ENCODE data around the gene CPEB1.

Gene CPEB1

DNA sequence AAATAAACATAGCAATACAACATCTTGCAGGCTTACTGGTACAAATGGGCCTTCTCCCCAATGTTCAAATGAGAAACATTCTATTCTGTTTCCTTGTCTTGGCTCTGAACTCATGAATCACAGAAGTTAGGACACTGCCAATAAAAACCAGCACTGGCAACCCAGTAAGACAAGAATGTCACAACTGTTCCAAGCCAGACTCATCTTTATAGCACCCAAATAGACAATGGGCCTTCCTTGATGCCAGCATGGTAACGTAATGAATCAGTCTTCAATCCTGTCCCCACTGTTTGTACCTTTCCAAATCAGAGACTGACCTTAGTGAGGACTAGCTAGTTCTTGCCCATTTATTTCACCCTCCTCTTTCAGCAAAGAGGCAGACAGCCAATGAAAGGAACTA lies 92.8 kb downstream of the CPEB1 start (continued):
- TF ChIP-seq ZBTB26 (tag by site-specific recombination; optimal IDR thresholded peaks at IDR 0.05), result no peak
- no peak for TF ChIP-seq ZNF677 (tag by site-specific recombination; IDR thresholded peaks at IDR 0.05)
- no peak for TF ChIP-seq ZNF501 (tag by site-specific recombination; IDR thresholded peaks at IDR 0.05)
- TF ChIP-seq, protein P1, sequence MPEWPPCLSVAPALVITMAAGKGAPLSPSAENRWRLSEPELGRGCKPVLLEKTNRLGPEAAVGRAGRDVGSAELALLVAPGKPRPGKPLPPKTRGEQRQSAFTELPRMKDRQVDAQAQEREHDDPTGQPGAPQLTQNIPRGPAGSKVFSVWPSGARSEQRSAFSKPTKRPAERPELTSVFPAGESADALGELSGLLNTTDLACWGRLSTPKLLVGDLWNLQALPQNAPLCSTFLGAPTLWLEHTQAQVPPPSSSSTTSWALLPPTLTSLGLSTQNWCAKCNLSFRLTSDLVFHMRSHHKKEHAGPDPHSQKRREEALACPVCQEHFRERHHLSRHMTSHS (tag by site-specific recombination; IDR thresholded peaks at IDR 0.05), result no peak
- no peak for TF ChIP-seq ZNF16 (tag by site-specific recombination; IDR thresholded peaks at IDR 0.05; ENCODE audit: low read depth)

- no peak overlapping the region for H3K4me3 ChIP-seq (ENCODE audit: low read depth, low read length)
- peaks cover 0 to 23% of the 10 kb centered on the region in 2 experiments; a peak in 1 of 3 replicates for H3K36me3 ChIP-seq (ENCODE audit: control insufficient read depth in 2 of 2, insufficient read depth in 1 of 2, low read length in 2 of 2)
- ChIA-PET POLR2A (interaction anchor here (0.9 to 1.8 kb wide), 2 partner anchors 14 to 86 kb away, joined by 4 to 6 read pairs; partner anchors contain the start of gene RPS17), CTCF (interaction anchor here (1.2 kb wide), 1 partner anchor 10 kb away, joined by 3 read pairs; no protein-coding TSS in a partner anchor)
- no peak overlapping the region for H3K27ac ChIP-seq (ENCODE audit: extremely low read depth, low read depth, low read length)
- no peaks in the 10 kb centered on the region for H3K9me3 ChIP-seq (ENCODE audit: control insufficient read depth, insufficient read depth, low read depth, low read length)
- TF ChIP-seq, protein P2, sequence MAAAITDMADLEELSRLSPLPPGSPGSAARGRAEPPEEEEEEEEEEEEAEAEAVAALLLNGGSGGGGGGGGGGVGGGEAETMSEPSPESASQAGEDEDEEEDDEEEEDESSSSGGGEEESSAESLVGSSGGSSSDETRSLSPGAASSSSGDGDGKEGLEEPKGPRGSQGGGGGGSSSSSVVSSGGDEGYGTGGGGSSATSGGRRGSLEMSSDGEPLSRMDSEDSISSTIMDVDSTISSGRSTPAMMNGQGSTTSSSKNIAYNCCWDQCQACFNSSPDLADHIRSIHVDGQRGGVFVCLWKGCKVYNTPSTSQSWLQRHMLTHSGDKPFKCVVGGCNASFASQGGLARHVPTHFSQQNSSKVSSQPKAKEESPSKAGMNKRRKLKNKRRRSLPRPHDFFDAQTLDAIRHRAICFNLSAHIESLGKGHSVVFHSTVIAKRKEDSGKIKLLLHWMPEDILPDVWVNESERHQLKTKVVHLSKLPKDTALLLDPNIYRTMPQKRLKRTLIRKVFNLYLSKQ (tag by site-specific recombination; IDR thresholded peaks at IDR 0.05; ENCODE audit: borderline replicate concordance), result no peak
- TF ChIP-seq ZNF571 (tag by site-specific recombination; IDR thresholded peaks at IDR 0.05) (no peak), ZNF677 (tag by site-specific recombination; IDR thresholded peaks at IDR 0.05) (no peak)
- H3K4me1 ChIP-seq (ENCODE audit: control insufficient read depth, insufficient read depth, low read length), result no peaks in the 10 kb centered on the region
Measured at GRCh38 chr15:82553846-82554245, 93.3 kb downstream of the CPEB1 start.

DNA sequence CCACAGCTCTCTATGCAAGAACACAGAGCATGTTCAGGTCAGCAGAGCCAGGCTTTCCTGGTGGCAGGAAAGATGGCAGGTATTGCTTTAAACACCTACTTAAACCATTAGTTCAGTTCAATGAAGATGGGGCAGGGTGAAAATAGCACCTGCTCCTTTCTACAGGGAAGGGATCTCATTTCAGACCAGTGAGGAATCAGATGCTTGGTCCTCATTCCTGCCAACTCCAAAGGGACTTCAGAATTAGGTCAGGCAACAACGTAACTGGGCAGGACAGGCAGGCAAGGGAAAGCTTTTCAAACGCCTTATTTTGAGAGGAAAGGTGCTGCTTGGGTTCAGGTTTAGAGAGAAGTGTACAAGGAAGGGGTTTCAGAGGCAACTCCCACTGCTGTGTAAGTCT lies 94.3 kb downstream of the CPEB1 start:
- Histone ChIP-seq H3K4me1 (ENCODE audit: control insufficient read depth, insufficient read depth, low read length) (no peaks in the 10 kb centered on the region), H3K4me3 (ENCODE audit: low read depth, low read length) (no peak overlapping the region), H3K36me3 (ENCODE audit: control insufficient read depth in 2 of 2, insufficient read depth in 1 of 2, low read length in 2 of 2) (peaks cover 0 to 23% of the 10 kb centered on the region in 2 experiments; a peak in 1 of 3 replicates), H3K9me3 (ENCODE audit: control insufficient read depth, insufficient read depth, low read depth, low read length) (no peaks in the 10 kb centered on the region), H3K27ac (ENCODE audit: extremely low read depth, low read depth, low read length) (no peak overlapping the region)
- ChIA-PET POLR2A (interaction anchor here (1.8 kb wide), 1 partner anchor 13 kb away, joined by 6 read pairs; the partner anchor contains the start of gene RPS17), CTCF (interaction anchor here (1.2 kb wide), 1 partner anchor 9 kb away, joined by 3 read pairs; no protein-coding TSS in a partner anchor)
- TF ChIP-seq ZNF792 (tag by site-specific recombination; IDR thresholded peaks at IDR 0.05) (no peak), ZNF398 (tag by site-specific recombination; IDR thresholded peaks at IDR 0.05) (no peak), ZNF585B (tag by site-specific recombination; IDR thresholded peaks at IDR 0.05) (no peak), ZNF596 (tag by site-specific recombination; IDR thresholded peaks at IDR 0.05) (no peak), ZNF560 (tag by site-specific recombination; IDR thresholded peaks at IDR 0.05; ENCODE audit: borderline replicate concordance) (no peak), ZNF211 (tag by site-specific recombination; IDR thresholded peaks at IDR 0.05; ENCODE audit: low read depth) (no peak), TSHZ1 (tag by site-specific recombination; IDR thresholded peaks at IDR 0.05; ENCODE audit: borderline replicate concordance) (no peak), ZNF501 (tag by site-specific recombination; IDR thresholded peaks at IDR 0.05) (no peak), ZNF548 (tag by site-specific recombination; IDR thresholded peaks at IDR 0.05) (no peak), KLF9 (tag by site-specific recombination; IDR thresholded peaks at IDR 0.05; ENCODE audit: low read depth) (no peak), ZNF521 (tag by site-specific recombination; IDR thresholded peaks at IDR 0.05) (no peak), ZNF391 (tag by site-specific recombination; IDR thresholded peaks at IDR 0.05; ENCODE audit: borderline replicate concordance, low read depth) (no peak), GFI1B (tag by site-specific recombination; IDR thresholded peaks at IDR 0.05) (no peak)
- TF ChIP-seq, protein P3, sequence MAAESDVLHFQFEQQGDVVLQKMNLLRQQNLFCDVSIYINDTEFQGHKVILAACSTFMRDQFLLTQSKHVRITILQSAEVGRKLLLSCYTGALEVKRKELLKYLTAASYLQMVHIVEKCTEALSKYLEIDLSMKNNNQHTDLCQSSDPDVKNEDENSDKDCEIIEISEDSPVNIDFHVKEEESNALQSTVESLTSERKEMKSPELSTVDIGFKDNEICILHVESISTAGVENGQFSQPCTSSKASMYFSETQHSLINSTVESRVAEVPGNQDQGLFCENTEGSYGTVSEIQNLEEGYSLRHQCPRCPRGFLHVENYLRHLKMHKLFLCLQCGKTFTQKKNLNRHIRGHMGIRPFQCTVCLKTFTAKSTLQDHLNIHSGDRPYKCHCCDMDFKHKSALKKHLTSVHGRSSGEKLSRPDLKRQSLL (tag by site-specific recombination; IDR thresholded peaks at IDR 0.05), result no peak
- TF ChIP-seq, protein P4, sequence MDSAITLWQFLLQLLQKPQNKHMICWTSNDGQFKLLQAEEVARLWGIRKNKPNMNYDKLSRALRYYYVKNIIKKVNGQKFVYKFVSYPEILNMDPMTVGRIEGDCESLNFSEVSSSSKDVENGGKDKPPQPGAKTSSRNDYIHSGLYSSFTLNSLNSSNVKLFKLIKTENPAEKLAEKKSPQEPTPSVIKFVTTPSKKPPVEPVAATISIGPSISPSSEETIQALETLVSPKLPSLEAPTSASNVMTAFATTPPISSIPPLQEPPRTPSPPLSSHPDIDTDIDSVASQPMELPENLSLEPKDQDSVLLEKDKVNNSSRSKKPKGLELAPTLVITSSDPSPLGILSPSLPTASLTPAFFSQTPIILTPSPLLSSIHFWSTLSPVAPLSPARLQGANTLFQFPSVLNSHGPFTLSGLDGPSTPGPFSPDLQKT (IDR thresholded peaks at IDR 0.05; ENCODE audit: borderline replicate concordance, low read depth, low read length), result no peak

Measured in HEK293 (cell line).